ENCODE data around the gene WDR86.
A peak's percentile ranks its signal among the peaks of the same experiment; 100 is the strongest.

WDR86 gene

GRCh38 chr7:151428378-151429236, 18.8 kb upstream of the WDR86 start:
- Histone ChIP-seq H3K14ac (ENCODE audit: low read length in 2 of 2) (no peak overlapping the region), H4K91ac (ENCODE audit: low read length) (no peak overlapping the region), H3K23ac (ENCODE audit: low read length in 2 of 2) (no peak overlapping the region)

GRCh38 chr7:151427705-151428377, 18.0 kb upstream of the WDR86 start:
- 70% methylated on average over 5 of the region's 10 CpGs for WGBS
- no peak overlapping the region for H3K4me3 ChIP-seq (ENCODE audit: insufficient read depth in 1 of 2, low read depth in 1 of 2, low read length in 2 of 2)
- H3K14ac ChIP-seq (ENCODE audit: low read length in 2 of 2): no peak overlapping the region

More at GRCh38 chr7:151428378-151429236, 18.8 kb upstream of the WDR86 start:
- 8% methylated on average over 13 of the region's 13 CpGs for WGBS
- Histone ChIP-seq H3K27ac (ENCODE audit: low read length, poor library complexity, severe bottlenecking) (peak overlapping the region; percentile 52), H3K36me3 (ENCODE audit: control insufficient read depth in 1 of 2, insufficient read depth in 2 of 2, low read depth in 1 of 2, low read length in 2 of 2) (no peaks in the 10 kb centered on the region), H3K9ac (ENCODE audit: low read length) (no peak overlapping the region), H3K4me1 (ENCODE audit: control insufficient read depth, insufficient read depth, low read depth, low read length) (peaks cover 41% of the 10 kb centered on the region), H3K79me1 (replicated peaks; ENCODE audit: low read length, poor library complexity, severe bottlenecking) (no peaks in the 10 kb centered on the region), H2BK120ac (ENCODE audit: low read depth, low read length) (no peak overlapping the region), H4K8ac (ENCODE audit: low read length) (no peak overlapping the region), H3K4ac (ENCODE audit: low read depth in 1 of 2, low read length in 2 of 2) (no peak overlapping the region), H3K18ac (ENCODE audit: low read depth in 1 of 2, low read length in 2 of 2) (peak overlapping the region in 1 of 2 experiments; percentile 55), H2AFZ (ENCODE audit: low read depth, low read length) (no peak overlapping the region), H3K4me2 (ENCODE audit: low read length, poor library complexity, severe bottlenecking) (no peak overlapping the region), H2BK15ac (ENCODE audit: low read depth, poor library complexity, severe bottlenecking) (no peak overlapping the region), H2AK5ac (ENCODE audit: low read length, severe bottlenecking) (peak overlapping the region; percentile 89), H2BK5ac (ENCODE audit: low read depth, low read length, poor library complexity, severe bottlenecking) (no peak overlapping the region), H3K4me3 (ENCODE audit: insufficient read depth in 1 of 2, low read depth in 1 of 2, low read length in 2 of 2) (no peak overlapping the region), H3K9me3 (ENCODE audit: control insufficient read depth, low read length) (no peaks in the 10 kb centered on the region), H3K27me3 (ENCODE audit: control insufficient read depth in 1 of 2, insufficient read depth in 1 of 2, low read length in 2 of 2) (peaks cover 0 to 7% of the 10 kb centered on the region in 2 experiments), H2BK12ac (ENCODE audit: low read length in 2 of 2) (no peak overlapping the region)
- DNase-seq: peak; percentile 88

GRCh38 chr7:151426904-151427704, 17.3 kb upstream of the WDR86 start:
- no peak overlapping the region for H2BK120ac ChIP-seq (ENCODE audit: low read depth, low read length)
- H3K14ac ChIP-seq (ENCODE audit: low read length in 2 of 2): no peak overlapping the region
- no peak overlapping the region for H4K8ac ChIP-seq (ENCODE audit: low read length)
- H3K9ac ChIP-seq (ENCODE audit: low read length): peak overlapping the region; percentile 77
- peak overlapping the region; percentile 91 for H2AK5ac ChIP-seq (ENCODE audit: low read length, severe bottlenecking)
- peak overlapping the region; percentile 6 to 83 for H2BK12ac ChIP-seq (ENCODE audit: low read length in 2 of 2)
- H3K18ac ChIP-seq (ENCODE audit: low read depth in 1 of 2, low read length in 2 of 2): peak overlapping the region; percentile 28 to 72
- DNase-seq: no peak
- H3K23ac ChIP-seq (ENCODE audit: low read length in 2 of 2): no peak overlapping the region
- H3K27me3 ChIP-seq (ENCODE audit: control insufficient read depth in 1 of 2, insufficient read depth in 1 of 2, low read length in 2 of 2): no peaks in the 10 kb centered on the region
- no peak overlapping the region for H4K91ac ChIP-seq (ENCODE audit: low read length)
- peak overlapping the region in 1 of 2 experiments; percentile 45 for H3K4me3 ChIP-seq (ENCODE audit: insufficient read depth in 1 of 2, low read depth in 1 of 2, low read length in 2 of 2)
- H3K9me3 ChIP-seq (ENCODE audit: control insufficient read depth, low read length): peaks cover 9% of the 10 kb centered on the region
- H2AFZ ChIP-seq (ENCODE audit: low read depth, low read length): no peak overlapping the region
- peak overlapping the region; percentile 51 for H3K27ac ChIP-seq (ENCODE audit: low read length, poor library complexity, severe bottlenecking)
- H3K79me1 ChIP-seq (replicated peaks; ENCODE audit: low read length, poor library complexity, severe bottlenecking): no peaks in the 10 kb centered on the region
- H3K36me3 ChIP-seq (ENCODE audit: control insufficient read depth in 1 of 2, insufficient read depth in 2 of 2, low read depth in 1 of 2, low read length in 2 of 2): no peaks in the 10 kb centered on the region
- H3K4ac ChIP-seq (ENCODE audit: low read depth in 1 of 2, low read length in 2 of 2): peak overlapping the region in 1 of 2 experiments; percentile 13
- H3K4me2 ChIP-seq (ENCODE audit: low read length, poor library complexity, severe bottlenecking): no peak overlapping the region
- peaks cover 35% of the 10 kb centered on the region for H3K4me1 ChIP-seq (ENCODE audit: control insufficient read depth, insufficient read depth, low read depth, low read length)
- no peak overlapping the region for H2BK15ac ChIP-seq (ENCODE audit: low read depth, poor library complexity, severe bottlenecking)
- no peak overlapping the region for H2BK5ac ChIP-seq (ENCODE audit: low read depth, low read length, poor library complexity, severe bottlenecking)
- 97% methylated on average over 23 of the region's 23 CpGs for WGBS

More at GRCh38 chr7:151427705-151428377, 18.0 kb upstream of the WDR86 start:
- peak overlapping the region in 1 of 2 experiments; percentile 34 for H3K23ac ChIP-seq (ENCODE audit: low read length in 2 of 2)
- H3K36me3 ChIP-seq (ENCODE audit: control insufficient read depth in 1 of 2, insufficient read depth in 2 of 2, low read depth in 1 of 2, low read length in 2 of 2): no peaks in the 10 kb centered on the region
- H3K9ac ChIP-seq (ENCODE audit: low read length): no peak overlapping the region
- no peak overlapping the region for H2BK120ac ChIP-seq (ENCODE audit: low read depth, low read length)
- peak overlapping the region in 1 of 2 experiments; percentile 83 for H2BK12ac ChIP-seq (ENCODE audit: low read length in 2 of 2)
- peaks cover 1% of the 10 kb centered on the region for H3K9me3 ChIP-seq (ENCODE audit: control insufficient read depth, low read length)
- H4K8ac ChIP-seq (ENCODE audit: low read length): no peak overlapping the region
- DNase-seq: peak; percentile 58
- peak overlapping the region; percentile 91 for H2AK5ac ChIP-seq (ENCODE audit: low read length, severe bottlenecking)
- no peaks in the 10 kb centered on the region for H3K27me3 ChIP-seq (ENCODE audit: control insufficient read depth in 1 of 2, insufficient read depth in 1 of 2, low read length in 2 of 2)
- H3K4me2 ChIP-seq (ENCODE audit: low read length, poor library complexity, severe bottlenecking): no peak overlapping the region
- peak overlapping the region; percentile 52 for H3K27ac ChIP-seq (ENCODE audit: low read length, poor library complexity, severe bottlenecking)
- no peak overlapping the region for H2BK5ac ChIP-seq (ENCODE audit: low read depth, low read length, poor library complexity, severe bottlenecking)
- H2BK15ac ChIP-seq (ENCODE audit: low read depth, poor library complexity, severe bottlenecking): no peak overlapping the region
- H4K91ac ChIP-seq (ENCODE audit: low read length): no peak overlapping the region
- H3K4ac ChIP-seq (ENCODE audit: low read depth in 1 of 2, low read length in 2 of 2): peak overlapping the region in 1 of 2 experiments; percentile 13
- no peak overlapping the region for H2AFZ ChIP-seq (ENCODE audit: low read depth, low read length)
- peak overlapping the region in 1 of 2 experiments; percentile 55 for H3K18ac ChIP-seq (ENCODE audit: low read depth in 1 of 2, low read length in 2 of 2)
- H3K4me1 ChIP-seq (ENCODE audit: control insufficient read depth, insufficient read depth, low read depth, low read length): peaks cover 37% of the 10 kb centered on the region
- H3K79me1 ChIP-seq (replicated peaks; ENCODE audit: low read length, poor library complexity, severe bottlenecking): no peaks in the 10 kb centered on the region

Measured in mesenchymal stem cell (in vitro differentiated cells and primary cell).